HG03469 (cell line): Measurements from ENCODE around the gene DDIT4L.
A peak's percentile ranks its signal among the peaks of the same experiment; 100 is the strongest.
"Not testable (repeated sequence)": the region's sequence is repeated elsewhere in the genome, so short reads cannot be mapped to it uniquely, and the experiment has no call there.

ENCODE experiments used
- ATAC-seq: cut with Tn5 transposase; IDR thresholded peaks from one replicate; pipeline ENCODE4 v1.9.1; 2021; ENCODE audit warnings: mild to moderate bottlenecking, moderate library complexity, moderate number of reproducible peaks; ENCODE audit not compliant: unreplicated experiment

DDIT4L gene, protein sequence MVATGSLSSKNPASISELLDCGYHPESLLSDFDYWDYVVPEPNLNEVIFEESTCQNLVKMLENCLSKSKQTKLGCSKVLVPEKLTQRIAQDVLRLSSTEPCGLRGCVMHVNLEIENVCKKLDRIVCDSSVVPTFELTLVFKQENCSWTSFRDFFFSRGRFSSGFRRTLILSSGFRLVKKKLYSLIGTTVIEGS

DNA sequence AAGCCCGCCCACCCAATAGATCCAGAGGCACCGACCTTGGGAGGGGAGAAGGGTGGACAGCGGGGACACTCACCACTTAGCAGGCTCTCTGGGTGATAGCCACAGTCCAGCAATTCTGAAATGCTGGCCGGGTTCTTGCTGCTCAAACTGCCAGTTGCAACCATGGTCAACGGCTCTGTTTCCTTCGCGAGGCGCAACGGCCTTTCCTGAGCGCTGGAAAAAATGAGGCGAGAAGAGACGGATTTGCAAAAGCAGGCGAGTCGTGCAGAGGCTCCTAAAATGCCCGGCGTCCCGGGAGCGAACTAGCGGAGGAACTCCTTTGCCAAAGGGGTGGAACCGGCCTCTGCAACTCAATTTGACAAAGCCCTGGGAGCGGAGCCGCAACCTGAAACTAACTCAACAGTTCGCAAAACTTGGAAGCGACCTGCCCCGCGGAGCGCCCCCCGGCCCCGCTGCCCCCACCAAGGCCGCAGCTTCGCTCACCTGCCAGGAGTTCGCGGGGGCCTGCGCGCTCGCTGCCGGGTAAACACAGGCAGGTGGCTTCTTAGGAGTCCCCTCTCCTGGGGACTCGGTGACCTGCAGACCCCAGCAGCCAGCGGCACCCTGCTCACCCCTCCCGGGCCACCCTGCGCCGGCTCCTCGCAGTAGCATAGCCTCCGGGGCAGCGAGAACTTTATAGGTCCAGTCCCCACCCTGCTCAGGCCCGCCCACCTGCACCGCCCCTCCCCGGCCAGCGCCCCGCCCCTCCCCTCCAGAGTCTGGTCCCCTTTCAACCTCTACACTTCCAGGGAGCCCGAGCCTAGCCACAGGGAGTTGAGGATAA is at the start of gene DDIT4L:
TSS of gene DDIT4L (minus strand) at position 649 of the 823 bp plus-strand sequence. CDS start at position 164, 485 bp downstream.
- no peak for ATAC-seq

DNA sequence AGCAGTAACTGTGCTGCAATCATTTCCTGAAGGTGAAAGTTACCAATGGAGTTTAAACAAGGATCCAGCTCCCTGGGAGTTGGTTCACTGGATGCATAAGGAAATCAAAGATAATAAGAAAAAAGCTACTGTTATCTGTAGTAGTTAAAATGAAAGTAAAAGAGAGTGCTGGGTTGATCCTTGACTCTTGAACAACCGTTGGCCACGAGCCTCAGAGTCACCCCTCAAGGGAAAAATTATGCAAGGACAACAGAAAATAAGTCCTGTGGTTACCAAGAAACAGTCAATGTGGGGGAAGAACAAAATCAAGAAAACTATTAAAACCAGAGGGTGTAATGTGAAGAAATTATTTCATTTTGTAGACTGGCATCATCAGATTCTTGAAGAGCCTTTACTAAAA is 49.7 kb upstream of the DDIT4L start:
- no peak for ATAC-seq

DNA sequence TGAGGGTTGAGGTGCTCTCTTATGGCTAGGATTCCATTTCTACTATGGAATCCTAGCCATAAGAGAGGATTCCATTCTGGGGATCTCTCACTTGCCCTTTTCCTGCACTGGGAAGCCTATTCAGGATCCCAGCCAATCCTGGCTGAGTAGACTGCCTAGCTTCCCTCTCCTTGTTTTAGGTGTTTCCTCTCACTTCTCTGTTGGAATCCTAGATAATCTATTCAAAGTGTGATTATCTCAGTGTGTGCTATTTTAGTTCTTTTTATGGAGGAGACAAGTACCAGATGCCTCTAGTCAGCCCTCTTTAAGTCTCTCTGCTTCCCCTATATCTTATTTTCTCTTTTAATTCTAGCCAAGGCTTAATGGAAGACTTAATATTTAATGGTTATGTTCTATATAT is 34.5 kb upstream of the DDIT4L start:
- ATAC-seq: no peak

DNA sequence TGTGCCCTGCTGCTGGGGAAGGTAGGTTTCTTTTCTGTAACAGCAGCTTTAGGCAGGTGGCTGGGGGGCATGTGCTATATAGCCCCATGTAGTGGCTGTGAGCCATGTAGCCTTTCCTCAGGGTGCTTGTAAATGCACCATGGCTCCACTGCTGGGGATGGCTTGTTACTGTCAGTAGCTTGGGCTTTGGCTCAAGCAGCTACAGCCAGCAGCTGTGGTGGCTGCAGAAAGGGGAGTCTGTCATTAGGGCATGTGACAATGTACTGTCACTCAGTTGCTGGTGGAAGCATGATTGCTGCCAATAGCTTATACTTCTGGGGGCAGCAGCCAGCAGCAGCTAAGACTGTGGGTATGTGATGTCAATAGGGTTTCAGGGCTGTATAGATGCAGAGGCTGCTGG is 33.9 kb upstream of the DDIT4L start:
- ATAC-seq: no peak

DNA sequence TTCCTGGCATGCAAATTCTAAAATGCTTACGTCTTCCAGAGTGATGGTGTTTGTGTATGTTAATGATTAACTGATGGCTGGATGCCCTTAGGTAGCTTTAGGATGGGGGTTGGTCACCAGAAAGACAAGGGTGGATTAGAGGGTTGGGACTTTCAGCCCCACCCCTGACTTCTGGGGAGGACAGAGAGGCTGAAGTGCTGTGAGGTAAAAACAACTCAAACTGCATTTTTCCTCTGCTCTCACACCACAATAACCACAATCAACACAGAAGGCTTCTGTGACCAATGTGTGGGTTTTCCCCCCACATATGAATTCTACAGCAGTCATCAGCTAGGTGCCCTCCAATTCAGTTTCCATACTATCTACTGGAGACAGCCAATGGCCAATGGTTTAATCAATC is 18.7 kb upstream of the DDIT4L start:
- ATAC-seq: peak; percentile 87

DNA sequence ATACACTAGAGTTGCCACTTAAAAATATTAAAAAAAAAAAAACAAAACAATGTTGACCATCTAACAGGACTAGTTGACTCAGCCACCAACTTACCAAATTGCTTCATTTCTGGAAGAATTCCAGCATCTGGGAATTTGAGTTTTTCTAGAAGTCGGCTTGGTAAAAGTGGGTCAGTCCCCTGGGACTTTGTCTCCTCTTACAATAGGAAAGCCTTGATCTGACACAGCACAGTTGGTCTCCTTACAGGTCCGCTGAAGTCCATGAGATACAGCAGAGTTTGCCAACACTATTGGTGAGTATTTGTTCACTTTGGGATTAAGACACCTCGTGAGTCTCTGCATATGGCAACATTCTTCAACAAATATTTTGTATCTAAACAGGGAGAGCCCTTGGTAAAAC is 18.2 kb upstream of the DDIT4L start:
- no peak for ATAC-seq

DNA sequence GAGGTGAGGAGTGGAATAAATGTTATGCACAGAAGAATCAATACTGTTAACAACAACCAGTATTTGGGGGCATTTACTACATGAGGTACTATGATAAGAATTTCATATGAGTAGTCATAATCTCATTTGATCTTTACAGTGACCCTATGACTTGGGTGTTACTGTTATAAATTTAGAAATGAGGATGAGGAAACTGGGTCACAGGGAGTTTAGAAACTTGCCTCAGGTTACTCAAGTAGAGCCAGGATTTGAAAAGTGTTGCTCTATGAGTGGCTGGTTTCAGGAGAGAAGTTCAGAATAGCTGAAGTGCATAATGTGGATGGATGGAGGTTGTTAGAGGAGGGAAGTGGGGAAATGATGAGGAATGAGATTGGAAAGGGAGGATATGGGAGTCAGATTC is 16.6 kb upstream of the DDIT4L start:
- ATAC-seq: no peak

DNA sequence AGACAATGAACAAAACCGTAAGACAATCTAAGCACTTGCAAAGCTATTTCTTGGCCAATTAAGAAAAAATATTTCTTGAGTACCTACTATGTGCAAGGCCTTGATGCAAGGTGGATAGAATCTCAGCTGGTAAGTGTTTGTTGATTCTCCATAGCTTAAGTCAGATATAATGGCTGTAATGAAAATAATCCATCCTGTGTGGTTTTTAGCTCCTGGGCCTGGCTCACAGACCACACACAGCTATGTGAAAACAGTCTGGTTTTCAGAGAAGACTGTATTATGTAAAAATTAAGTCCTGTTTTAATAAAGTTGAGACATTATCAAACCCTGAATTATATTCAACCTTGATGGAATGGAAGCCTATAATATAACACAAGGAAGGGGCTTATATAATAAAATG is 7.8 kb upstream of the DDIT4L start:
- ATAC-seq: no peak

DNA sequence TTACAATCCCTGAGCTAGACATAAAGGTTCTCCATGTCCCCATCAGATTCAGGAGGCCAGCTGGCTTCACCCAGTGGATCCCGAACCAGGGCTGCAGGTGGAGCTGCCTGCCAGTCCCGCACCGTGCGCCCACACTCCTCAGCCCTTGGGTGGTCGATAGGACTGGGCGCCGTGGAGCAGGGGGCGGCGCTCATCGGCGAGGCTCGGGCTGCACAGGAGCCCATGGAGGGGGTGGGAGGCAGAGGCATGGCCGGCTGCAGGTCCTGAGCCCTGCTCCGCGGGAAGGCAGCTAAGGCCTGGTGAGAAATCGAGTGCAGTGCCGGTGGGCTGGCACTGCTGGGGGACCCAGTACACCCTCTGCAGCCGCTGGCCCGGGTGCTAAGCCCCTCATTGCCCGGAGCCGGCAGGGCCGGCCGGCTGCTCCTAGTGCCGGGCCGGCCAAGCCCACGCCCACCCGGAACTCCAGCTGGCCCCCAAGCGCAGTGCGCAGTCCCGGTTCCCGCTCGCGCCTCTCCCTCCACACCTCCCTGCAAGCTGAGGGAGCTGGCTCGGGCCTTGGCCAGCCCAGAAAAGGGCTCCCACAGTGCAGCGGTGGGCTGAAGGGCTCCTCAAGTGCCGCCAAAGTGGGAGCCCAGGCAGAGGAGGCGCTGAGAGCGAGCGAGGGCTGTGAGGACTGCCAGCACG is 6.3 kb upstream of the DDIT4L start:
- not testable (repeated sequence) for ATAC-seq

DNA sequence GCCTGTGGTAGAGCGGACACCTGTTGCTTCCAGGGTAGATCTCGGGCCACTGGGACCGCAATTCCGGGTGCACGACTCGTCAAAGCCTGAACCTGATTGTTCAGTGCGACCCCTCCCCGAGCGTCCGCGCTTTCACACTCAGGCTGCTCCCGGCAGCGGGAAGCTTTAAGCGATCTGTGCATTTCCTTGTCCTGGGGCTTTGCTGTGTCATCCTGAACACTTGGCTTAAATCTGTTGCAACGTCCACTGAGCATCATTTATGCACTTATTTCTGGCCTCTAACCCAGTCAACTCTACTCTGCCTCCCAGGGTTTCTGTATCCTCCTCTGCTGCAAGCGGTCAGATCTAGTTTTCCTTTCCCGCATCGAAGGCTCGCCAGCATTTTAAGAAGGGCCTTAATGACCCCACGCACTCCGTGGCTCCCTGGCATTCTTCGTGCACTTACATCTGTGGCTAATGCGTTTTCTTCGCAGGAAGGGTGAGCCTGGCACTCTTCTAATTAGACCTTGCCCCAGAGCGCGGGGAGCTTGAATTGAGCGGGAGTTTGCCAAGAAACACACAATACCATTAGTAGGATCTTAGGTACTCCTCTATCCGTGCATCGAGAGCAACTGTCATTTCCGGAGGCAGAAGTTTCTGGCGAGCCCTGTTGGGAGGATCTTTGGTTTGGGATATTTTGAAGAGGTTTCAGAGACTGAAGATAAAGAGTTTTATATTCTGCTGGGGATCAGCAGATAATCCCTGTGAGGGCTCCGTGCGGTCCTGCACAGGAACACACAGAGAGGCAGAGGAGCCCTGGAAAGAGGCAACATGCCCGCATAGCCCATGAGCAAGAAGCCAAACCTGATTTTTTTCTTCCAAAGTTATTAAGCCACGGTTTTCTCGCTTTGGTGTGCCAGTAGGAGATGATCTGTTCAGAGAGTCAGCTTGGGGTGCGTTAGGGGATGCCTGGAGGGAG is 654 bp upstream of the DDIT4L start:
- ATAC-seq: no peak

DNA sequence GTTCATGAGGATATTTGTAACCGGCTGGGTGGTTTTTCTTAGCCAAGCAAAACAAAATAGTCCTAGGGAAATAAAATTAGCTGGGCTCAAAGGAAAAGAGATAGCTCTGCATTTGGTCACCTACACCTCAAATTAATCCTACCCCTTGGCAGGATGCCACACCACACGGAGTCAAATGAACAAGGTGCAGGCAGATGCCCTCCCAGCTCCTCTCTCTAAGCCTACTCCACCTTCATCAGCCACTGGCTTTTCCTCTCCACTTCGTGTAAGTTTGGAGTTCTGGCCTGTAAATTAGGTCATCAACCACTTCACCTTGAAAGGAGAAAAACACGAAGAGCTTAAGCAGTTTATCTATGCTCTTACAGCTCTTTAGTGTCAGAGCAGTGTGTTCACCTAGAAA is 1.4 kb downstream of the DDIT4L start:
- ATAC-seq: no peak

DNA sequence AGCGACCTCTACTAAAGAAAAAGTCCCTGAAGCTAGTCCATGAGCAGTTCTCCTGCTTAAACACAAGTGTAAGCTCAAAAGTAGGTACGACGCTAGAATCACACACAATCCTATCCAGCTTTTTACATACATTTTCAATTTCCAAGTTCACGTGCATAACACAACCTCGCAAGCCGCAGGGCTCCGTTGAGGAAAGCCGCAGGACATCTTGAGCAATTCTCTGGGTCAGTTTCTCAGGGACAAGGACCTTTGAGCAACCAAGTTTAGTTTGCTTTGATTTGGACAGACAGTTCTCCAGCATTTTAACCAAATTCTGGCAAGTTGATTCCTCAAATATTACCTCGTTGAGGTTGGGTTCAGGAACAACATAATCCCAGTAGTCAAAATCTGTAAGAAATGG is 2.5 kb downstream of the DDIT4L start:
- no peak for ATAC-seq

DNA sequence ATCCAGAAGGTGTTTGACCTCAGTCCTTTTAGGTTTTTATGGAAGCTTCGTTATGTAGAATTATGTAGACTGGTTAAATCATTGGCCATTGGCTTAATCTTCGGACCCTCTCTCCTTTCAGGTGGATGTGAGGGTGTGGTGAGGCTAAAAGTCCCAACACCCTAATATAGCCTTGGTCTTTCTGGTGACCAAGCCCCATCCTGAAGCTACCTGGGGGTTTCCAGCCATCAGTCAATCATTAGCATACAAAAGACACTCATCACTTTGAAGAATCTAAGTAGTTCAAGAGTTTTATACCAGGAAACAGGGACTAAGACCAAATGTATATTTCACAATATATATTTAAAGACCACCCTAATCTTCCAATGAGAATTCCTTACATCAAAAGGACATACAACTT is 5.5 kb downstream of the DDIT4L start:
- no peak for ATAC-seq

DNA sequence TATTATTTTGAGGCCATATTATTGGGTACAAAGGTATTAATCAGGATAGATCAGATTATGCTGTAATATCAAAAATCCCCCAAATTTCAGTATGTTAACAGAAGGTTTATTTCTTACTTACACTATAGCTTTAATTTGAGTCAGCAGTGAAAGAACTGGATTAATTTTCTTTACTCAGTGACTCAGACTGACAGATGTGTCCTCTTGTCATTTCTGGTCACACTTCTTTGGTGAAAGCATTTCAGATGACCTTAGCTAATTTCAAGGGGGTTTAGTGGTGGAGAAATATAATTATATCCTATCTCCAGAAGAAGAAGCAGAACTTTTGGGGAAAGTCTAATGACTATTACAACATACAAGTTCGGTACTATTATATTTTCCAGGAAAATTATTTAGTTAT is 12.4 kb downstream of the DDIT4L start:
- no peak for ATAC-seq

DNA sequence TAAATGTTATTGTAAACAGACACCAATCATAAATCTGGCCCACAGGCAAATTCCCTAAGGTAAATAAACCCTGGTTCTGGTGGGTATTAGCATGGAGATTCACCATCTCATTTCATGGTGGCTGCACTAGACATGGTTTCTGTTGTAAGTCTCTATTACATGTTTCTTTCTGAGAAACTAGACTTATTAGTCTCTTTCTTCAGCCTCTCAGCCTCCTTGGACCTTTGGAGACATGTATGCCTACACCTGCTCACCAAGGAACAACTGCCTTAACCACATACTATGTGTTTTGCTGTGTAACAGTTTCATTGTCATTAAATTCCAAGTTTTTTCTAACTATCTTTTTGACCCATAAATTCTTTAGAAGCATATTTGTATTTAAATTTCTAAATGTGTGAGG is 13.1 kb downstream of the DDIT4L start:
- ATAC-seq: no peak

DNA sequence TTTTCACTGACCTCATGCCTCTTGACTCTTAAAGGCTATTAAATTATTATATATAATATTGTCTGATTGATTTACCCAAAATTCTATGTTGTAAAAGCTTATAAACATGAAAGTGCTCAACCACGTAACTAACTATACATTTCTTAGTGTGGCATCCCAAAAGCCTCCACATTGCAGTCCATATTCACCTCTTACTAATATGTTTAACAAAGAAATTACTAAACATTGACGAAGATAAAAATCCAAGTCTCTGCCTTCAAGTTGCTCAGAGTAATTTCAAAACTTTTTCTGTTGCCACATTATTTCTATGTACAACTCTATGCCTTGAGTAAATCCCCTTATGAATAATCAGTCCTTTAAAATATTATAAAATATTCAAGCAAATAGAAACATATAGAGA is 14.4 kb downstream of the DDIT4L start:
- ATAC-seq: no peak

DNA sequence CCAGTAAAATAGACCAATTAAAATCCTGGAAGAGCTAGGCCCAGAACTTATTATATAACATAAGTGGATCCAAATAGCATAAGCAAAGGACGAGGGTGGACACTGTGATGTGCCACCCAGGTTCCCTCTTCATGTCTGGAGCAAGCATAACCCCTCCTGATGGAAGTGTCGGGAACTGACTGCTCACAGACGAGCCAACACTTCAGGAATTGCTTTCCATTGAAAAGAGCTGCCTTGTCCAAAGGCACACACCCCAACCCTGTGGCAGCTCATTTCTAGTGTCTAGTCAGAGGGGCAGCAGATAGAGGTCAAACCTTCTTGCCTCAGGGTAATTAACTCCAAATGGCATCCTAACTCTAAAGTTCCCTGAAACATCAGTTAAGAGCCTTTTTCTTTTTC is 15.3 kb downstream of the DDIT4L start:
- ATAC-seq: no peak

DNA sequence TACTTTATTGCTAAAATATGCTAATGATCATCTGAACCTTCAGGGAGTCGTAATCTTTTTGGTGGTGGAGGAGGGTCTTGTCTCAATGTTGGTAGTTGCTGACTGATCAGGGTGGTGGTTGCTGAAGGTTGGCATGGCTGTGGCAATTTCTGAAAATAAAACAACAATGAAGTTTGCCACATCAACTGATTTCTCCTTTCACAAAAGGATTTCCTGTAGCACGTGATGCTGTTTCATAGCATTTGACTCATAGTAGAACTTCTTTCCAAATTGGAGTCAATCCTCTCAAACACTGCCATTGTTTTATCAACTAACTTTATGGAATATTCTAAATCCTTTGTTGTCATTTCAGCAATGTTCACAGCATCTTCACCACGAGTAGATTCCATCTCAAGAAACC is 19.3 kb downstream of the DDIT4L start:
- no peak for ATAC-seq

DNA sequence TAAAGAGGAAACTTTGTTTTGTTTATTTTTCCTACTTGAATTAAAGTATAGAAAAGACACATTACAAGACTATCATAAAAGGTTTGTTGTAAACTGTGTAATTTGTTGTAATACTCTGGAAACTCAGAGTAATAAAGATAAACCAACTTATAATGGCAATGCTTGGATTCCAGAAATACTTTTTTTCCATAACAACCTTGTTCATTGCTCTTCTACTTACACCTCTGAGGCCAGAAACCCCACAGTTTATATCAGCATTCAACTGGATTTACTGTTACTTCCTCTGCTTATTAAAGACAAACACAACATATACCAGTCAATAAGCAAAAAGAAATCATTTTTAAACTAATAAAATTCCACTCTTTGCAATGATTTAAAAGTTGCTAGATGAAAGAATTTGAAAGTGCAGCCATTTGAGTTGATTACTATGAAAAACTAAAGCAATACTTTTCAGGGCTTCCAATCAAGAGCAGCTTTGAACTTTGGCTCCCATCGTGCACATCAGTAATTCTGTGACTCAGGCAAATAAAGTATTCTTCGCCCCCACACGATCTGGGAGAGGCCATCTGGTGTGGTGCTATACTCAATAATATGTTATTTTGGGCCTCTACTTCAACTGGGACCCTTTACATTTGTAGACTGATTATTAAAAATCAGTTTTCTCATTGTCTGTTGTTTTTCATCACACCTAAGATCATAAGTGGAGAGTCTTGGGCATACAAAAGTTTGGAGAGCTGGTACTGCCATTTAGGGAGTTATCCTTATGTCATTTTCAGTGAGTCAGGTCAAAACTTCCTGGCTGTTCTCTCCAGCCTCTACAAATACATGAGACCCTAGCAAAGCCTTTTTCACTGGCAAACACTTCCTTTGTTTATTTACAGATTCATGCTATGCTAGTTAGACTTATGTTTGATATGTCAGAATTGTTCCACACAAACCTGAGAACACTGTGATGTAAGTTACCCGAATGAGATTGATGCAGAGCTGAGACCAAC is 20.5 kb downstream of the DDIT4L start:
- no peak for ATAC-seq

DNA sequence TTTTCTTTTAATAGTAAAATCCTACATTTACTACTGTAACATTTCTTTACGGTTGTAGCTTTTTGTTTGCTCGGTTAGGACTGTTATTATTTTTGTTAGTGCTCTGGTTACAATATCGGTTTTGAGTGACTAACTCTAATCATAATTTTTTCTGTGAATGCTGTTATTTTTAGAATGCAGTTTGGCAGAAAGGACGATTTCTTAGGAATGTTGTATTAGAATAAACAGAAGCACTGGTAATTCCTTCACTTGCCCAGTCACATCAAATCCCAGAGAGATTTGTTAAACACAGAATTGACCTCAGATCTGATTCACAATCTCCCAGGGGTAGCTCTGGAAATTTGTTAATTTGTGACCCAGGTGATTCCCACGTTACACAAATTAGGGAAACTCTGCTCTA is 21.7 kb downstream of the DDIT4L start:
- no peak for ATAC-seq
